Measurements from ENCODE around the gene FEM1C. TPM values are rescaled to one million over a fixed set of nuclear protein-coding genes. Genes with fewer than 3 reads are reported as not detected.

Gene FEM1C
- total RNA-seq, 1 experiment from 2014 or later: 27.5 TPM

GRCh38 chr5:115511632-115512031 lies 32.9 kb downstream of the FEM1C start:
- RAD21 ChIA-PET (ENCODE audit: low non-redundant PET in 1 of 2, low total read pairs in 2 of 2, uncharacterized antibody in 2 of 2, unreplicated experiment in 2 of 2): no interaction called here
- TF ChIP-seq JUND (IDR thresholded peaks at IDR 0.05) (no peak), YY1 (IDR thresholded peaks at IDR 0.05; ENCODE audit: extremely low read depth, insufficient replicate concordance, low read depth, low read length) (no peak), ATF3 (IDR thresholded peaks at IDR 0.05) (no peak), CEBPB (IDR thresholded peaks at IDR 0.05; ENCODE audit: low read depth) (no peak), CBX3 (IDR thresholded peaks at IDR 0.05; ENCODE audit: low read depth) (no peak), SIN3A (IDR thresholded peaks at IDR 0.05; ENCODE audit: low read depth) (no peak), EZH2 (IDR thresholded peaks at IDR 0.05) (no peak), POLR2AphosphoS5 (IDR thresholded peaks at IDR 0.05; ENCODE audit: low read depth, low read length) (no peak), REST (IDR thresholded peaks at IDR 0.05; ENCODE audit: low read depth) (no peak), EZH2phosphoT487 (IDR thresholded peaks at IDR 0.05; ENCODE audit: borderline replicate concordance) (no peak), ZFX (IDR thresholded peaks at IDR 0.05) (no peak), MAX (IDR thresholded peaks at IDR 0.05) (no peak), ELF1 (IDR thresholded peaks at IDR 0.05; ENCODE audit: borderline replicate concordance, low read depth) (no peak)
- no peaks in the 10 kb centered on the region for H3K4me1 ChIP-seq (ENCODE audit: control insufficient read depth in 1 of 2, insufficient read depth in 2 of 2, low read length in 2 of 2)
- no peaks in the 10 kb centered on the region for H3K79me2 ChIP-seq (ENCODE audit: insufficient read depth, low read length)
- CTCF ChIA-PET: no interaction called here
- no peak overlapping the region for H3K4me2 ChIP-seq (ENCODE audit: low read length)
- POLR2A ChIA-PET: no interaction called here
- no peaks in the 10 kb centered on the region for H3K36me3 ChIP-seq (ENCODE audit: control insufficient read depth in 1 of 2, insufficient read depth in 2 of 2, low read length in 2 of 2)
- ATAC-seq (no peak), DNase-seq (ENCODE audit: low read depth, low spot score) (no peak)
- no TSS peak for BruUV-seq (replicated peaks)
- no peak overlapping the region for H2AFZ ChIP-seq (ENCODE audit: low read depth, low read length, poor library complexity, severe bottlenecking)
- H3K9ac ChIP-seq (ENCODE audit: low read length): no peak overlapping the region
- H3K27me3 ChIP-seq (ENCODE audit: insufficient read depth, low read length): no peaks in the 10 kb centered on the region
- H3K9me3 ChIP-seq (ENCODE audit: control insufficient read depth in 1 of 2, insufficient read depth in 1 of 2, low read depth in 1 of 2, low read length in 2 of 2): no peaks in the 10 kb centered on the region
- intact Hi-C loops (cut with micrococcal nuclease): no loop called here
- no peak overlapping the region for H3K27ac ChIP-seq (ENCODE audit: low read depth, low read length)
- no peak overlapping the region for H3K4me3 ChIP-seq (replicated peaks in 1 of 2; ENCODE audit: low read depth in 1 of 2, low read length in 2 of 2)
- H4K20me1 ChIP-seq (ENCODE audit: insufficient read depth): no peaks in the 10 kb centered on the region
- peaks cover 4% of the 10 kb centered on the region; the same call in 1 of the 2 replicates for H3K9me2 ChIP-seq (ENCODE audit: insufficient read depth)

Data from HCT116 (cell line).